K562 (cell line): Measurements from ENCODE around the gene MYO7A. TPM values are rescaled to one million over a fixed set of nuclear protein-coding genes. Genes with fewer than 3 reads are reported as not detected.

Experiments
- ATAC-seq: fragments of 200-7000 bp; cut with Tn5 transposase; 3 replicates; pipeline ENCODE4 v1.9.1; 2020; ENCODE audit warnings: moderate library complexity
- Bru-seq: library from RNA; stranded (reverse); fragments of 400-500 nt; gene quantifications from one replicate; lab custom pipeline; 2021; lab: Mats Ljungman, UMichigan
- BruChase-seq, 2 experiments: library from RNA; stranded (reverse); fragments of 400-500 nt; gene quantifications; one replicate each; lab custom pipeline; 2021; lab: Mats Ljungman, UMichigan
- BruUV-seq: library from RNA; stranded (reverse); fragments of 400-500 nt; replicated peaks from 2 replicates; lab custom pipeline; 2021; lab: Mats Ljungman, UMichigan
- CTCF ChIA-PET: fragments of 300-600 bp; formaldehyde crosslinking; extraction: SDS; loops from one replicate; lab custom pipeline; 2021; ENCODE audit warnings: low intra/inter-chr PET ratio; lab: Yijun Ruan, JAX
- POLR2A ChIA-PET: fragments of 300-600, 350-650 bp; sonication (Branson Sonifier 250); formaldehyde crosslinking; extraction: SDS; loops from one replicate; lab custom pipeline; 2021; ENCODE audit warnings: antibody characterized with exemption, inconsistent platforms; lab: Yijun Ruan, JAX
- DNase-seq, 4 experiments: peaks; one replicate each; pipeline versions ENCODE4 v3.0.0 to v3.0.0-alpha.2; 2011 to 2018; ENCODE audit warnings: low spot score in 3 of 4, mixed read lengths in 3 of 4; ENCODE audit errors: extremely low read depth in 1 of 4
- FAIRE-seq: peaks from 2 replicates; lab custom pipeline; 2011; peaks lifted over from hg19 to GRCh38; lab: Jason Lieb, UNC
- H2AFZ ChIP-seq: 2 replicates; pipeline ENCODE4 v1.6.0; 2011; ENCODE audit warnings: low read depth, low read length, control low read depth, inconsistent platforms
- H3K27ac ChIP-seq: fragments of 200-600 bp; 3 replicates; pipeline ENCODE4 v1.8.0; 2011; ENCODE audit warnings: low read depth, mild to moderate bottlenecking, control low read depth, inconsistent platforms, low read length, moderate library complexity, mixed read lengths; ENCODE audit errors: extremely low read depth
- H3K27me3 ChIP-seq, 2 experiments: fragments of 300-600 bp in 1 of 2; 2 replicates in 1 of 2; 3 replicates in 1 of 2; pipeline versions ENCODE4 v1.6.0 to v1.8.0; 2011; ENCODE audit warnings: inconsistent platforms in 2 of 2, low read length in 2 of 2, mild to moderate bottlenecking in 1 of 2, mixed read lengths in 1 of 2, moderate library complexity in 1 of 2; ENCODE audit not compliant: control insufficient read depth in 2 of 2, insufficient read depth in 2 of 2
- H3K36me3 ChIP-seq: fragments of 300-600 bp; 3 replicates; pipeline ENCODE4 v1.8.0; 2011; ENCODE audit warnings: mild to moderate bottlenecking, low read length, inconsistent platforms; ENCODE audit not compliant: control insufficient read depth, insufficient read depth
- H3K4me1 ChIP-seq, 2 experiments: fragments of 200-600 bp in 1 of 2; replicated peaks in 1 of 2; 2 replicates in 1 of 2; 3 replicates in 1 of 2; pipeline versions ENCODE4 v1.5.1 to v1.8.0; 2011; ENCODE audit warnings: inconsistent platforms in 2 of 2, low read length in 2 of 2, mild to moderate bottlenecking in 1 of 2, mixed read lengths in 1 of 2, moderate library complexity in 1 of 2; ENCODE audit not compliant: control insufficient read depth in 2 of 2, insufficient read depth in 2 of 2
- H3K4me2 ChIP-seq: 2 replicates; pipeline ENCODE4 v1.6.1; 2011; ENCODE audit warnings: low read length, control low read depth, inconsistent platforms, mixed read lengths; ENCODE audit not compliant: insufficient read depth
- H3K4me3 ChIP-seq: fragments of 200-600 bp; sonication (generic), shearing (Covaris generic); 2 replicates; pipeline ENCODE4 v1.5.1; 2016; ENCODE audit warnings: control low read depth, inconsistent platforms
- H3K79me2 ChIP-seq: fragments of 200-600 bp; 3 replicates; pipeline ENCODE4 v1.8.0; 2011; ENCODE audit warnings: low read length, inconsistent platforms; ENCODE audit not compliant: control insufficient read depth, insufficient read depth
- H3K9ac ChIP-seq, 2 experiments: 2 replicates each; pipeline versions ENCODE4 v1.6.0 to v1.6.1; 2011; ENCODE audit warnings: low read depth in 2 of 2, low read length in 2 of 2, control low read depth in 1 of 2, inconsistent platforms in 1 of 2, mild to moderate bottlenecking in 1 of 2, mixed read lengths in 1 of 2; ENCODE audit not compliant: insufficient read depth in 1 of 2
- H3K9me1 ChIP-seq: one replicate; pipeline ENCODE4 v1.6.0; 2011; ENCODE audit warnings: inconsistent platforms, mild to moderate bottlenecking, low read length, moderate library complexity; ENCODE audit not compliant: control insufficient read depth, insufficient read depth
- H3K9me3 ChIP-seq: replicated peaks from 2 replicates; pipeline ENCODE4 v1.5.1; 2011; ENCODE audit warnings: low read depth, low read length, inconsistent platforms; ENCODE audit not compliant: control insufficient read depth, insufficient read depth
- H4K20me1 ChIP-seq: replicated peaks from 2 replicates; pipeline ENCODE4 v1.6.1; 2011; ENCODE audit warnings: low read length, inconsistent platforms, mixed read lengths; ENCODE audit not compliant: control insufficient read depth, insufficient read depth
- C11orf30 ChIP-seq: fragments of 450-650 bp; IDR thresholded peaks from 2 replicates; pipeline ENCODE4 v1.6.1; 2016; ENCODE audit warnings: low read depth, mild to moderate bottlenecking
- JUND ChIP-seq, 2 experiments: IDR thresholded peaks; 2 replicates in 1 of 2; 3 replicates in 1 of 2; pipeline ENCODE4 v1.6.1; 2011; ENCODE audit warnings: borderline replicate concordance in 2 of 2, low read depth in 2 of 2, low read length in 2 of 2, improper control_type of control experiment in 1 of 2, missing biosample characterization in 1 of 2, missing genetic modification characterization in 1 of 2, missing genetic modification reagents in 1 of 2
- REST ChIP-seq, 2 experiments: fragments of 450-650 bp; formaldehyde crosslinking in 1 of 2; IDR thresholded peaks; 2 replicates each; pipeline versions ENCODE4 v1.4.0 to v1.6.1; 2014 to 2020; ENCODE audit warnings: mild to moderate bottlenecking in 2 of 2, borderline replicate concordance in 1 of 2, low read depth in 1 of 2
- WGBS: fragments of 100-300 bp; shearing (Covaris generic); methylation state at CpG from one replicate; pipeline ENCODE4 v1.1.6; 2016; ENCODE audit warnings: low coverage, mixed read lengths; ENCODE audit not compliant: insufficient coverage; ENCODE audit errors: missing lambda C conversion rate; 5-methylcytosine and 5-hydroxymethylcytosine counted together
- in situ Hi-C: fragments of 300-500 bp; cut with MboI; formaldehyde crosslinking; loops from 4 replicates; pipeline ENCODE4 v1.15.0; 2018; ENCODE audit warnings: inconsistent platforms, mixed read lengths
- intact Hi-C: fragments of 100-400 bp; cut with micrococcal nuclease; formaldehyde crosslinking; loops from 2 replicates; pipeline ENCODE4 v1.14.2; 2022
- long read RNA-seq, 3 experiments: library from polyadenylated mRNA in 2 of 3; library from RNA in 1 of 3; unstranded in 2 of 3; stranded (forward) in 1 of 3; transcript quantifications; one replicate each; pipeline ENCODE4 v2.0.0, GENCODE V29; 2019 to 2022
- polyA minus RNA-seq, 3 experiments: library from RNA; depleted of rRNA, polyadenylated mRNA; stranded (reverse); fragments of >200 nt; gene quantifications; 2 replicates each; pipeline ENCODE4 v1.2.3, GENCODE V29; 2011
- polyA plus RNA-seq, 8 experiments: library from polyadenylated mRNA; depleted of rRNA in 4 of 8; stranded (reverse) in 5 of 8; unstranded in 3 of 8; fragments of >200 nt; fragmentation: Nextera tagmentation in 2 of 8; fragmentation: Illumina TruSeq in 1 of 8; extraction: Ambion mirVana in 2 of 8; extraction: Trizol in 1 of 8; gene quantifications; 2 replicates each; pipeline versions ENCODE4 v1.2.1 to v1.2.3, GENCODE V29; 2011 to 2014; ENCODE audit warnings: inconsistent platforms in 1 of 8, missing spikeins in 1 of 8
- total RNA-seq, 7 experiments: library from RNA; depleted of rRNA in 6 of 7; stranded (reverse); fragments of >200 nt in 6 of 7; fragmentation: Illumina TruSeq in 2 of 7; extraction: Trizol in 2 of 7; gene quantifications; 2 replicates each; pipeline versions ENCODE4 v1.2.1 to v1.2.3, GENCODE V29; 2011 to 2021; ENCODE audit warnings: low replicate concordance in 1 of 7

Gene MYO7A
- 1.1 and 2.5 TPM in 2 replicates for total RNA-seq (2011; cell fraction: chromatin; rRNA removed; ENCODE audit: low replicate concordance)
- 0.79 and 1.0 TPM in 2 replicates for total RNA-seq (2011; cell fraction: nucleolus; rRNA removed)
- total RNA-seq (2011; cell fraction: nucleoplasm; rRNA removed): 0.53 and 0.73 TPM in 2 replicates
- total RNA-seq (2014; rRNA removed) (0.04 and 0.09 TPM in 2 replicates), total RNA-seq (2014; rRNA removed; fragmentation: Illumina TruSeq; extraction: Trizol) (0.04 TPM in 1 of 2 replicates, not detected in the other), total RNA-seq (2015; rRNA removed; fragmentation: Illumina TruSeq; extraction: Trizol) (0.07 TPM in 1 of 2 replicates, not detected in the other), total RNA-seq (2021) (0.07 and 0.11 TPM in 2 replicates), polyA plus RNA-seq (2011; rRNA removed) (0.10 and 0.14 TPM in 2 replicates), polyA plus RNA-seq (2014; fragmentation: Illumina TruSeq; extraction: Trizol) (0.03 and 0.06 TPM in 2 replicates), polyA plus RNA-seq (2014; fragmentation: Nextera tagmentation; extraction: Ambion mirVana) (under 1 TPM in 1 of 2 experiments, not detected in 1; 0.01 TPM), polyA plus RNA-seq (2014; rRNA removed) (0.11 TPM in 1 of 2 replicates, not detected in the other), polyA minus RNA-seq (2011; rRNA and poly(A)+ RNA removed) (0.11 and 0.21 TPM in 2 replicates), Bru-seq, nascent RNA (percentile 10 among the genes with signal in this experiment), BruChase-seq, experiment 1, labeled RNA remaining after a 2-hour chase (percentile 8 among the genes with signal in this experiment), BruChase-seq, experiment 2, labeled RNA remaining after a 6-hour chase (percentile 5 among the genes with signal in this experiment)
- 0.13 and 0.19 TPM in 2 replicates for polyA plus RNA-seq (2011; cell fraction: cytosol; rRNA removed)
- polyA plus RNA-seq (2011; cell fraction: nucleus; rRNA removed): 1.0 and 1.3 TPM in 2 replicates
- polyA plus RNA-seq (2012): 0.04 and 0.35 TPM in 2 replicates
- not detected in 2 replicates for polyA minus RNA-seq (2011; cell fraction: cytosol; rRNA and poly(A)+ RNA removed)
- polyA minus RNA-seq (2011; cell fraction: nucleus; rRNA and poly(A)+ RNA removed): 0.22 and 0.40 TPM in 2 replicates
- long read RNA-seq, experiment 1, partial matches to known transcripts: 1 of 1 reads
- long read RNA-seq, experiment 1, other reads (novel, unspliced or antisense): 0 of 1 reads
- long read RNA-seq, experiment 2, partial matches to known transcripts: 0 of 1 reads
- long read RNA-seq, experiment 2, other reads (novel, unspliced or antisense): 1 of 1 reads
- long read RNA-seq, experiment 3: 0 reads

GRCh38 chr11:77127920-77128691, at the start of gene MYO7A:
MYO7A (plus strand) TSS chr11:77128246; CDS start chr11:77130635, 2,389 bp downstream.
- peak within 1 kb of the TSS; percentile 84 for H2AFZ ChIP-seq
- TF ChIP-seq JUND (IDR thresholded peaks at IDR 0.05; ENCODE audit: borderline replicate concordance, low read depth, low read length): 0 out of 2 replicates have a peak, but pooled peaks have one; percentile 15
- peak; percentile 32; the same call in 1 of the 3 replicates for TF ChIP-seq JUND (tag; IDR thresholded peaks at IDR 0.05; ENCODE audit: borderline replicate concordance, low read depth, low read length)
- TF ChIP-seq REST (IDR thresholded peaks at IDR 0.05; ENCODE audit: borderline replicate concordance): peak; percentile 69
- no peak for TF ChIP-seq REST (CRISPR knock-in tag; IDR thresholded peaks at IDR 0.05; ENCODE audit: low read depth)
- no peak for TF ChIP-seq C11orf30

More at GRCh38 chr11:77127920-77128691, at the start of gene MYO7A:
- in situ Hi-C loops (no loop called here), intact Hi-C loops (loop anchor here (1.0 kb wide), 2 partner anchors 60 to 420 kb away; no protein-coding TSS in a partner anchor)
- Histone ChIP-seq H3K9ac (peak within 1 kb of the TSS in 1 of 2 experiments; percentile 66; a peak in 2 of 4 replicates), H3K4me3 (peak within 1 kb of the TSS; percentile 14), H3K4me1 (peaks cover 0 to 20% of the 10 kb centered on the region in 2 experiments; a peak in 2 of 5 replicates), H3K4me2 (peak within 1 kb of the TSS; percentile 72), H3K9me3 (no peaks in the 10 kb centered on the region), H4K20me1 (peaks cover 13% of the 10 kb centered on the region; the same call in 1 of the 2 replicates), H3K79me2 (no peaks in the 10 kb centered on the region), H3K9me1 (no peaks in the 10 kb centered on the region), H3K36me3 (no peaks in the 10 kb centered on the region), H3K27ac (no peak within 1 kb of the TSS), H3K27me3 (peaks cover 4 to 45% of the 10 kb centered on the region in 2 experiments; a peak in 4 of 5 replicates)
- DNase-seq (peak; percentile 54 to 77 (median 66)), FAIRE-seq (peak; percentile 46), ATAC-seq (peak; percentile 85)
- POLR2A ChIA-PET: interaction anchor here (0.6 to 1.1 kb wide), 6 partner anchors 8 to 74 kb away, joined by 3 to 4 read pairs (median 3); partner anchors contain the start of gene CAPN5
- 1% methylated on average over 14 of the region's 20 CpGs for WGBS
- CTCF ChIA-PET: interaction anchor here (0.9 to 3.1 kb wide), 6 partner anchors 59 to 491 kb away, joined by 3 to 23 read pairs (median 6); no protein-coding TSS in a partner anchor
- no TSS peak for BruUV-seq
